HepG2 (cell line): ENCODE results near the gene WDR31. TPM values are rescaled to one million over a fixed set of nuclear protein-coding genes. Genes with fewer than 3 reads are reported as not detected.
A peak's percentile ranks its signal among the peaks of the same experiment; 100 is the strongest.

ENCODE experiments used
- ARNT ChIP-seq: fragments of 450-650 bp; IDR thresholded peaks from 2 replicates; pipeline ENCODE4 v1.6.1; 2017
- ATF7-NPFF ChIP-seq: sonication (generic); formaldehyde crosslinking; IDR thresholded peaks from 2 replicates; pipeline ENCODE4 v1.8.1; 2023; ENCODE audit warnings: mild to moderate bottlenecking, low read depth, missing genetic modification reagents, moderate library complexity
- ETV6 ChIP-seq: sonication (generic); formaldehyde crosslinking; conservative IDR thresholded peaks from 2 replicates; pipeline ENCODE4 v1.4.0; 2020; ENCODE audit warnings: missing genetic modification reagents
- FOSL1 ChIP-seq: sonication (generic); formaldehyde crosslinking; IDR thresholded peaks from 2 replicates; pipeline ENCODE4 v1.9.0; 2021; ENCODE audit warnings: missing genetic modification reagents, borderline replicate concordance
- FOXA1 ChIP-seq, 2 experiments: fragments of 450-650 bp in 1 of 2; sonication (generic) in 1 of 2; formaldehyde crosslinking in 1 of 2; IDR thresholded peaks; 2 replicates each; pipeline versions ENCODE4 v1.4.0 to v1.6.1; 2016 to 2020; ENCODE audit warnings: missing genetic modification reagents in 1 of 2
- KDM4B ChIP-seq: sonication (generic); formaldehyde crosslinking; IDR thresholded peaks from 2 replicates; pipeline ENCODE4 v1.4.0; 2020; ENCODE audit warnings: missing genetic modification reagents
- KLF15 ChIP-seq: sonication (generic); formaldehyde crosslinking; IDR thresholded peaks from 2 replicates; pipeline ENCODE4 v1.8.1; 2023; ENCODE audit warnings: borderline replicate concordance, mild to moderate bottlenecking, inconsistent platforms, missing genetic modification reagents, mixed read lengths
- NFATC3 ChIP-seq: sonication (generic); formaldehyde crosslinking; IDR thresholded peaks from 2 replicates; pipeline ENCODE4 v1.5.1; 2020; ENCODE audit warnings: mild to moderate bottlenecking, missing genetic modification reagents
- RFXANK ChIP-seq: IDR thresholded peaks from 2 replicates; pipeline ENCODE4 v1.6.1; 2016
- TARDBP ChIP-seq: sonication (generic); formaldehyde crosslinking; IDR thresholded peaks from 2 replicates; pipeline ENCODE4 v1.8.0; 2022; ENCODE audit warnings: mild to moderate bottlenecking, missing genetic modification reagents
- TBP ChIP-seq: sonication (generic); formaldehyde crosslinking; IDR thresholded peaks from 2 replicates; pipeline ENCODE4 v1.5.0; 2020; ENCODE audit warnings: missing genetic modification reagents
- TCF7 ChIP-seq: sonication (generic); IDR thresholded peaks from 2 replicates; pipeline ENCODE4 v1.6.1; 2016; ENCODE audit warnings: antibody characterized with exemption, low read depth
- YY1 ChIP-seq: IDR thresholded peaks from 2 replicates; pipeline ENCODE4 v1.6.1; 2011; ENCODE audit warnings: low read length, low read depth, moderate library complexity, mild to moderate bottlenecking; ENCODE audit not compliant: insufficient read depth, insufficient replicate concordance
- ZFP62 ChIP-seq: sonication (generic); formaldehyde crosslinking; IDR thresholded peaks from 2 replicates; pipeline ENCODE4 v1.4.0; 2020; ENCODE audit warnings: missing genetic modification reagents
- ZNF607 ChIP-seq: sonication (generic); formaldehyde crosslinking; IDR thresholded peaks from 2 replicates; pipeline ENCODE4 v1.5.1; 2020; ENCODE audit warnings: missing genetic modification reagents, mild to moderate bottlenecking, borderline replicate concordance
- ZNF790 ChIP-seq: sonication (generic); formaldehyde crosslinking; IDR thresholded peaks from 2 replicates; pipeline ENCODE4 v1.8.0; 2022; ENCODE audit warnings: missing genetic modification reagents, mild to moderate bottlenecking, borderline replicate concordance
- polyA plus RNA-seq, 8 experiments: library from polyadenylated mRNA; depleted of rRNA in 3 of 8; stranded (reverse) in 7 of 8; unstranded in 1 of 8; fragments of >200 nt; fragmentation: Illumina TruSeq in 4 of 8; extraction: Trizol in 4 of 8; gene quantifications; 2 replicates each; pipeline versions ENCODE4 v1.2.1 to v1.2.3, GENCODE V29; 2011 to 2016; ENCODE audit warnings: low read depth in 4 of 8, missing spikeins in 1 of 8, mixed read lengths in 1 of 8; ENCODE audit not compliant: insufficient read depth in 1 of 8
- total RNA-seq, 5 experiments: library from RNA; depleted of rRNA; stranded (reverse); fragments of >200 nt; fragmentation: Illumina TruSeq; extraction: Trizol; gene quantifications; 2 replicates each; pipeline ENCODE4 v1.2.3, GENCODE V29; 2016; ENCODE audit warnings: low read depth in 1 of 5
- TF ChIP-seq, protein P1 (sequence below): sonication (generic); formaldehyde crosslinking; IDR thresholded peaks from 2 replicates; pipeline ENCODE4 v1.4.0; 2020; ENCODE audit warnings: missing genetic modification reagents
- TF ChIP-seq, protein P2 (sequence below): sonication (generic); formaldehyde crosslinking; conservative IDR thresholded peaks from 2 replicates; pipeline ENCODE4 v1.5.0; 2020; ENCODE audit warnings: missing genetic modification reagents
- TF ChIP-seq, protein P3 (sequence below): sonication (generic); formaldehyde crosslinking; IDR thresholded peaks from 2 replicates; pipeline ENCODE4 v1.5.0; 2020; ENCODE audit warnings: mild to moderate bottlenecking, low read depth, missing genetic modification reagents, borderline replicate concordance
- TF ChIP-seq, protein P4 (sequence below): sonication (generic); formaldehyde crosslinking; IDR thresholded peaks from 2 replicates; pipeline ENCODE4 v1.4.0; 2020; ENCODE audit warnings: low read depth, missing genetic modification reagents

Gene WDR31
- total and polyA plus RNA-seq, 2 of the 13 experiments (the other 11 are each of a cell fraction or from before 2014, with no cell fraction given): 0.33 to 1.7 TPM

DNA sequence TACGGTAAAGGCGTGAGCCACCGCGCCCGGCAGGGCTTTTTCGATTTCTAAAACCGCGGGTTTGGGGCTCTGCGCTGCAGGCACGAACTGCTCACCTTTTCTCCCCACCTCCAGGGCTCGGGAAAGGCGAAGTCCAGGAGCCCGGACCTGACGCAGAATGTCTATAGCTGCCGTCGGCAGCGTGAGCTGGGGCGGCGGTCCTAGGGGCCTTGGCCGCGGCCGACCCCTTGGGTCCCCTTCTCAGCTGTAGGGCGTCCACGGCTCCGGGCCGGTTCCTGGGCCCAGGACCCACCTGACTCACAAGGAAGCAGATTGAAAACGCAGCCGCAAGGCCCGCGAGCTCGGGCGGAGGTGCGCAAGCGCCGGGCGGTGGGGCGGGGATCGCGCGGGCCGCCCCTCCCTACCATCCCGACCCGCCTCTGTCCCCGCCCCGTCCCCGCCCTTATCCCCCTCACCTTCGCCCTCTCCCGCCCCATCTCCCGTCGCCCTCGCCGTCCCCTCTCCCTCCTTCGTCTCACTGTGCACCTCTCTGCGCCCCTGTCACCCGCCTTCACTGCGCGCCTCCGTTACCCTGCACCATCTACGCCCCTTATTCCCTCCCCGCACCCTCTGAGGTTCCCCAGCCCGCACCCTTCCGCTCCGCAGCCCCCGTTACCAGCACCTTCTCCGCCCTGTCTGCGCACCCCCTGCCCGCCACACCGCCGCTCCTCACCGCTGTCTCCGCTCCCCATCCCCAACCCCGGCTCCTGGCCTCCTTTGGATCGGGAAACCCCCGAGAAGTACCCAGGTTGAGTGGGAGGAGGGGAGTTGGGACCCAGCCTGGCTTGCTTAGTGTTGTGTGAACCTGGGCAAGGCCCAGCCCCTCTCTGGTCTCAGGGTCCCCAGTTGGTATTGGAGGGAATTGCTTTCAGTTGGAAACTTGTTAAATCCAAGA is 36.8 kb upstream of the WDR31 start, which contains the start of gene HDHD3 (continued):
- TF ChIP-seq, protein P1, sequence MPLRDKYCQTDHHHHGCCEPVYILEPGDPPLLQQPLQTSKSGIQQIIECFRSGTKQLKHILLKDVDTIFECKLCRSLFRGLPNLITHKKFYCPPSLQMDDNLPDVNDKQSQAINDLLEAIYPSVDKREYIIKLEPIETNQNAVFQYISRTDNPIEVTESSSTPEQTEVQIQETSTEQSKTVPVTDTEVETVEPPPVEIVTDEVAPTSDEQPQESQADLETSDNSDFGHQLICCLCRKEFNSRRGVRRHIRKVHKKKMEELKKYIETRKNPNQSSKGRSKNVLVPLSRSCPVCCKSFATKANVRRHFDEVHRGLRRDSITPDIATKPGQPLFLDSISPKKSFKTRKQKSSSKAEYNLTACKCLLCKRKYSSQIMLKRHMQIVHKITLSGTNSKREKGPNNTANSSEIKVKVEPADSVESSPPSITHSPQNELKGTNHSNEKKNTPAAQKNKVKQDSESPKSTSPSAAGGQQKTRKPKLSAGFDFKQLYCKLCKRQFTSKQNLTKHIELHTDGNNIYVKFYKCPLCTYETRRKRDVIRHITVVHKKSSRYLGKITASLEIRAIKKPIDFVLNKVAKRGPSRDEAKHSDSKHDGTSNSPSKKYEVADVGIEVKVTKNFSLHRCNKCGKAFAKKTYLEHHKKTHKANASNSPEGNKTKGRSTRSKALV (CRISPR knock-in tag): no peak
- no peak for TF ChIP-seq NFATC3 (CRISPR knock-in tag)
- no peak for TF ChIP-seq RFXANK (CRISPR knock-in tag)
- TF ChIP-seq, protein P2, sequence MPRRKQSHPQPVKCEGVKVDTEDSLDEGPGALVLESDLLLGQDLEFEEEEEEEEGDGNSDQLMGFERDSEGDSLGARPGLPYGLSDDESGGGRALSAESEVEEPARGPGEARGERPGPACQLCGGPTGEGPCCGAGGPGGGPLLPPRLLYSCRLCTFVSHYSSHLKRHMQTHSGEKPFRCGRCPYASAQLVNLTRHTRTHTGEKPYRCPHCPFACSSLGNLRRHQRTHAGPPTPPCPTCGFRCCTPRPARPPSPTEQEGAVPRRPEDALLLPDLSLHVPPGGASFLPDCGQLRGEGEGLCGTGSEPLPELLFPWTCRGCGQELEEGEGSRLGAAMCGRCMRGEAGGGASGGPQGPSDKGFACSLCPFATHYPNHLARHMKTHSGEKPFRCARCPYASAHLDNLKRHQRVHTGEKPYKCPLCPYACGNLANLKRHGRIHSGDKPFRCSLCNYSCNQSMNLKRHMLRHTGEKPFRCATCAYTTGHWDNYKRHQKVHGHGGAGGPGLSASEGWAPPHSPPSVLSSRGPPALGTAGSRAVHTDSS (CRISPR knock-in tag): no peak
- no peak for TF ChIP-seq TARDBP (CRISPR knock-in tag)
- TF ChIP-seq YY1: peak; percentile 9
- no peak for TF ChIP-seq FOSL1 (CRISPR knock-in tag)
- peak; percentile 56; the same call in 1 of the 2 replicates for TF ChIP-seq ZNF790
- TF ChIP-seq TCF7: no peak
- TF ChIP-seq ARNT: no peak
- no peak for TF ChIP-seq TBP (CRISPR knock-in tag)
- no peak for TF ChIP-seq ZFP62
- TF ChIP-seq ETV6: peak; percentile 61; the same call in 1 of the 2 replicates
- TF ChIP-seq, protein P3, sequence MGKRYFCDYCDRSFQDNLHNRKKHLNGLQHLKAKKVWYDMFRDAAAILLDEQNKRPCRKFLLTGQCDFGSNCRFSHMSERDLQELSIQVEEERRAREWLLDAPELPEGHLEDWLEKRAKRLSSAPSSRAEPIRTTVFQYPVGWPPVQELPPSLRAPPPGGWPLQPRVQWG: no peak
- TF ChIP-seq, protein P4, sequence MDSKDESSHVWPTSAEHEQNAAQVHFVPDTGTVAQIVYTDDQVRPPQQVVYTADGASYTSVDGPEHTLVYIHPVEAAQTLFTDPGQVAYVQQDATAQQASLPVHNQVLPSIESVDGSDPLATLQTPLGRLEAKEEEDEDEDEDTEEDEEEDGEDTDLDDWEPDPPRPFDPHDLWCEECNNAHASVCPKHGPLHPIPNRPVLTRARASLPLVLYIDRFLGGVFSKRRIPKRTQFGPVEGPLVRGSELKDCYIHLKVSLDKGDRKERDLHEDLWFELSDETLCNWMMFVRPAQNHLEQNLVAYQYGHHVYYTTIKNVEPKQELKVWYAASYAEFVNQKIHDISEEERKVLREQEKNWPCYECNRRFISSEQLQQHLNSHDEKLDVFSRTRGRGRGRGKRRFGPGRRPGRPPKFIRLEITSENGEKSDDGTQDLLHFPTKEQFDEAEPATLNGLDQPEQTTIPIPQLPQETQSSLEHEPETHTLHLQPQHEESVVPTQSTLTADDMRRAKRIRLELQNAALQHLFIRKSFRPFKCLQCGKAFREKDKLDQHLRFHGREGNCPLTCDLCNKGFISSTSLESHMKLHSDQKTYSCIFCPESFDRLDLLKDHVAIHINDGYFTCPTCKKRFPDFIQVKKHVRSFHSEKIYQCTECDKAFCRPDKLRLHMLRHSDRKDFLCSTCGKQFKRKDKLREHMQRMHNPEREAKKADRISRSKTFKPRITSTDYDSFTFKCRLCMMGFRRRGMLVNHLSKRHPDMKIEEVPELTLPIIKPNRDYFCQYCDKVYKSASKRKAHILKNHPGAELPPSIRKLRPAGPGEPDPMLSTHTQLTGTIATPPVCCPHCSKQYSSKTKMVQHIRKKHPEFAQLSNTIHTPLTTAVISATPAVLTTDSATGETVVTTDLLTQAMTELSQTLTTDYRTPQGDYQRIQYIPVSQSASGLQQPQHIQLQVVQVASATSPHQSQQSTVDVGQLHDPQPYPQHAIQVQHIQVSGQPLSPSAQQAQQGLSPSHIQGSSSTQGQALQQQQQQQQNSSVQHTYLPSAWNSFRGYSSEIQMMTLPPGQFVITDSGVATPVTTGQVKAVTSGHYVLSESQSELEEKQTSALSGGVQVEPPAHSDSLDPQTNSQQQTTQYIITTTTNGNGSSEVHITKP (CRISPR knock-in tag): no peak; the same call in 1 of the 2 replicates
- TF ChIP-seq KDM4B (CRISPR knock-in tag): 0 out of 2 replicates have a peak, but pooled peaks have one; percentile 56
- TF ChIP-seq KLF15 (CRISPR knock-in tag): no peak
- TF ChIP-seq FOXA1 (IDR thresholded peaks at IDR 0.05): no peak
- peak; percentile 25; the same call in 1 of the 2 replicates for TF ChIP-seq FOXA1 (CRISPR knock-in tag; IDR thresholded peaks at IDR 0.05)
- peak; percentile 63; the same call in 1 of the 2 replicates for TF ChIP-seq ATF7-NPFF (CRISPR knock-in tag)
- TF ChIP-seq ZNF607: peak; percentile 19; the same call in 1 of the 2 replicates
